Measurements from ENCODE around the gene ZSCAN2. TPM values are rescaled to one million over a fixed set of nuclear protein-coding genes. Genes with fewer than 3 reads are reported as not detected.

The ZSCAN2 gene
- total and polyA plus RNA-seq, 2 of the 4 experiments (the other 2 are of a cell fraction) = 10.4 to 18.3 TPM

- Histone ChIP-seq H3K14ac (replicated peaks; ENCODE audit: low read depth, low read length) (peak within 1 kb of the TSS; percentile 96), H2AK9ac (replicated peaks; ENCODE audit: low read depth, low read length, poor library complexity) (peak within 1 kb of the TSS; percentile 97), H3K27ac (ENCODE audit: insufficient read depth, low read length) (peak within 1 kb of the TSS; percentile 92), H3K9ac (ENCODE audit: low read depth, low read length) (peak within 1 kb of the TSS; percentile 95), H3K23ac (ENCODE audit: low read depth, low read length) (peak within 1 kb of the TSS; percentile 90), H2BK120ac (ENCODE audit: low read depth, low read length) (0 out of 2 replicates have a peak within 1 kb of the TSS, but pooled peaks have one; percentile 35), H3K27me3 (ENCODE audit: control insufficient read depth, insufficient read depth, low read length) (no peaks in the 10 kb centered on the region), H4K91ac (ENCODE audit: insufficient read depth, low read depth, low read length) (peak within 1 kb of the TSS; percentile 78), H3K36me3 (ENCODE audit: control insufficient read depth, insufficient read depth, low read length) (peaks cover 12% of the 10 kb centered on the region), H3K9me3 (ENCODE audit: control insufficient read depth, insufficient read depth, low read length) (no peaks in the 10 kb centered on the region), H2BK20ac (ENCODE audit: low read depth, low read length) (no peak within 1 kb of the TSS; the same call in 1 of the 2 replicates), H3K4me2 (ENCODE audit: low read depth, low read length) (peak within 1 kb of the TSS; percentile 87), H2AFZ (replicated peaks; ENCODE audit: low read length, poor library complexity) (peak within 1 kb of the TSS; percentile 95), H3K4me1 (ENCODE audit: control insufficient read depth, insufficient read depth, low read length) (peaks cover 9% of the 10 kb centered on the region), H2AK5ac (ENCODE audit: low read depth, low read length) (peak within 1 kb of the TSS; percentile 91), H2BK15ac (ENCODE audit: low read depth, low read length) (no peak within 1 kb of the TSS; the same call in 2 of the 3 replicates), H3K56ac (ENCODE audit: extremely low read depth, insufficient read depth, low read length) (peak within 1 kb of the TSS; percentile 93), H3K4ac (ENCODE audit: low read depth, low read length) (peak within 1 kb of the TSS; percentile 92), H3K79me1 (ENCODE audit: low read depth in 1 of 2, low read length in 2 of 2) (peaks cover 19 to 53% of the 10 kb centered on the region in 2 experiments), H3K9me1 (ENCODE audit: insufficient read depth, low read length) (peaks cover 13% of the 10 kb centered on the region), H2BK5ac (ENCODE audit: low read depth, low read length, poor library complexity, severe bottlenecking) (peak within 1 kb of the TSS; percentile 85), H3K4me3 (ENCODE audit: insufficient read depth, low read depth, low read length) (peak within 1 kb of the TSS; percentile 83), H4K5ac (ENCODE audit: low read depth, low read length) (peak within 1 kb of the TSS; percentile 78), H4K8ac (ENCODE audit: low read depth in 2 of 2, low read length in 2 of 2) (peak within 1 kb of the TSS; percentile 88 to 98), H3K18ac (ENCODE audit: low read depth, low read length) (peak within 1 kb of the TSS; percentile 58), H4K20me1 (ENCODE audit: insufficient read depth, low read length) (no peaks in the 10 kb centered on the region)
- in situ Hi-C loops (cut with MboI; ENCODE audit: low sequenced_read_pairs) = no loop called here
- intact Hi-C loops (cut with micrococcal nuclease) = loop anchor here (1.0 to 5.0 kb wide), 5 partner anchors 52 to 274 kb away; partner anchors contain the start of genes ZNF592 and ZSCAN2
- CTCF ChIA-PET = interaction anchor here (1.3 kb wide), 1 partner anchor 224 kb away, joined by 6 read pairs; no protein-coding TSS in a partner anchor
- BruUV-seq (replicated peaks) = no TSS peak
- WGBS, 2 experiments (ENCODE audit: extremely low coverage in 2 of 2, insufficient read length in 1 of 2) = 0% methylated on average over 20 of the region's 49 CpGs; no CpG with 5 or more reads in 1 of the 2 experiments
- dilution Hi-C loops (cut with HindIII; ENCODE audit: low sequenced_read_pairs, unreplicated experiment) = no loop called here
- ATAC-seq (ENCODE audit: low read depth) = peak; percentile 89
- TF ChIP-seq USF2 (IDR thresholded peaks at IDR 0.05; ENCODE audit: low read depth, low read length) (no peak), MXI1 (IDR thresholded peaks at IDR 0.05; ENCODE audit: borderline replicate concordance, low read depth, low read length) (0 out of 2 replicates have a peak, but pooled peaks have one; percentile 45), MAZ (IDR thresholded peaks at IDR 0.05; ENCODE audit: borderline replicate concordance, low read depth, low read length) (peak; percentile 63; the same call in 1 of the 2 replicates), ELK1 (IDR thresholded peaks at IDR 0.05; ENCODE audit: borderline replicate concordance, low read depth, low read length) (no peak), POLR2A (IDR thresholded peaks at IDR 0.05; ENCODE audit: low read depth, low read length) (peak; percentile 45), NFE2L2 (IDR thresholded peaks at IDR 0.05; ENCODE audit: low read depth, low read length) (no peak), BHLHE40 (IDR thresholded peaks at IDR 0.05; ENCODE audit: low read depth, low read length) (no peak), CTCF (conservative IDR thresholded peaks at IDR 0.05; ENCODE audit: low read depth, low read length) (no peak), CEBPB (IDR thresholded peaks at IDR 0.05; ENCODE audit: low read depth, low read length) (no peak)
- POLR2A ChIA-PET (ENCODE audit: unreplicated experiment) = interaction anchor here (0.5 kb wide), 2 partner anchors 22 to 73 kb away, joined by 3 to 5 read pairs; no protein-coding TSS in a partner anchor
- peak; percentile 92 for DNase-seq
These were observed 53.3 kb downstream of the ZSCAN2 start, which contains the start of gene WDR73 for GRCh38 chr15:84653910-84654688. Gene WDR73 (minus strand): TSS chr15:84654283. CDS start chr15:84654274, 9 bp downstream.

Measured in IMR-90 (cell line).